Measurements from ENCODE around the gene AGFG1.
"Not testable (repeated sequence)": the region's sequence is repeated elsewhere in the genome, so short reads cannot be mapped to it uniquely, and the experiment has no call there.

Gene AGFG1

DNA sequence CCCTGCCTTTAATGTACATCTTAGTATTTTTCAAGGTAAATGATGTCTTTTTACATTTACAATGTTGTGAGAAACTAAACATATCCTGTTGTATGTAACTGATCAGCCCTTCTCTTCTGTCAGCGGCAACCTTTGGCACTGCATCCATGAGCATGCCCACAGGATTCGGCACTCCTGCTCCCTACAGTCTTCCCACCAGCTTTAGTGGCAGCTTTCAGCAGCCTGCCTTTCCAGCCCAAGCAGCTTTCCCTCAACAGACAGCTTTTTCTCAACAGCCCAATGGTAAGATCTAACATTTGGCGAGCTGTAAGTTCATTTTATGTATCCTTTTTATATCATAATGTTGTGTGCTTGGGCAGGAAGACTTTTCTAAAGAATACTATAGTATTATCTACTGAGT lies 79.9 kb downstream of the AGFG1 start:
- no peak for DNase-seq

GRCh38 chr2:227562581-227562980 lies 90.6 kb downstream of the AGFG1 start:
- no peak for DNase-seq

DNA sequence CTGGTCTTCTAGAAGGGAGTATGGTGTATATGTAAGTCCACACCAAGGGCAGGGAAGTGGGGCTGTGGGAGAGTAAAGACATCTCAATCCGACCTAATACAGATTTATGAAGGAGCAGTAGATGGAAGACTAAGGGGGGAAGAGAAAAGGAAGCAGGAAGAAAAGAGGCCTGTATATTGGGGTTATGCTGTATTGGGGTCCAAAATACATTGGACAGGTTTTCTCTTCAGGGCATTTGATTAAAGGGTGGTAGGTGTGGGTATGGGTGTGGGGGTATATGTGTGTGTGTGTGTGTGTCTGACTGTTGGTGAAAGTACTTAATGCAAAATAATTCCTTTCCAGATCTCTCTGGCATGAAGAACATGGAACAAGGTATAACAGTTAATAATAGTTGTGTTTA lies 93.1 kb downstream of the AGFG1 start:
- DNase-seq: no peak

DNA sequence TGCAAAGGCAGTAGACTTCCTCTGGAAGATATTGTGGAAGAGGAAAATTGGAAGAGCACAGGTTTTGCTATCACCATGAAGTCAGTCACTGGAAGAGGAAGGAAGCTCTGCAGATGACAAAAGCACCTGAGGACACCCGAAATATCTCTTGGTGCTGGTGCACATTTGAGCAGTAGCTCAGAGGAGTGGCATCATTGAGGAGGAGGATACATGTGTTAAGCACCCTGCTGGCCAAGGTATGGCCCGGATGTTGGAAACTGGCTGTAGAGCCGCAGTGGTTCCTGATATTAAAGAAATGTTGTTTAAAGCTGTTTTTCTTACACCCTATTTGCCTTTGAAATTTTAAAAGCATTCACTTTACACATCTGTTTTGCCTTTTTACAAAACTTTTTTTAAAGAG lies 94.1 kb downstream of the AGFG1 start:
- DNase-seq: no peak

DNA sequence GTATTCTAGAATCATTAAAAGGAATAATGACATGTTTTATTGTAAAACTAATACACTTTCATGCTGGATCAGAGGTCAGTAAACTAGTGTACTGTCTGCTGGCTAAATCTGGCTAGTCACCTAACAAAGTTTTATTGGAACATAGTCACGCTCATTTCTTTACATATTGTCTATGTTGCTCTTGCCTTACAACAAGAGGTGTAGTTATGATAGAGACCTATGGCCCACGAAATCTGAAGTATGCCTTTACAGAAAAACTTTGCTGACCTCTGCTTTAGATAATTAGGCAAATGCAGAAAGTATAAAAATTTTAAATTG lies 96.9 kb downstream of the AGFG1 start:
- no peak for DNase-seq

DNA sequence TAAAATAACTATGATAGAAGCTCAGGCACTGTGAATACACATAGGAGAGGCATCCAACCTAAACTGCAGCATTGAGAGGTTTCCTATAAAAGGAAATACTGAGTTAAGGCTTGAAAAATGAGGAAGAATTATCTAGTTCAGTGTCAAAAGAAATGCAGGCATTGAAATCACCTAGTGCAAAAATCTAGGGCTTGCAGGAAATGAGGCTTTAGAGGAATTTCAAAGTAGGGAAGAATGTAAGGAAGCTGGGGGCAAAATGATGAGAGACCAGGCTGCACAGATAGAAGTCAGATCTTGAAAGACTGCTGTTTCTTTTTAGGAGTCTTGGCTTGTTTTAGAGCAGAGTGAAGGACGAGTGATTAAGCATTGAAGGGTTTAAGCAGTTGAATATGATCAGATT lies 98.7 kb downstream of the AGFG1 start:
- no peak for DNase-seq

GRCh38 chr2:227576110-227576509 lies 104.2 kb downstream of the AGFG1 start:
- no peak for DNase-seq

GRCh38 chr2:227576812-227577211 lies 104.9 kb downstream of the AGFG1 start:
- DNase-seq: no peak

- no peak for DNase-seq
These were observed 105.6 kb downstream of the AGFG1 start for GRCh38 chr2:227577555-227577954.

DNA sequence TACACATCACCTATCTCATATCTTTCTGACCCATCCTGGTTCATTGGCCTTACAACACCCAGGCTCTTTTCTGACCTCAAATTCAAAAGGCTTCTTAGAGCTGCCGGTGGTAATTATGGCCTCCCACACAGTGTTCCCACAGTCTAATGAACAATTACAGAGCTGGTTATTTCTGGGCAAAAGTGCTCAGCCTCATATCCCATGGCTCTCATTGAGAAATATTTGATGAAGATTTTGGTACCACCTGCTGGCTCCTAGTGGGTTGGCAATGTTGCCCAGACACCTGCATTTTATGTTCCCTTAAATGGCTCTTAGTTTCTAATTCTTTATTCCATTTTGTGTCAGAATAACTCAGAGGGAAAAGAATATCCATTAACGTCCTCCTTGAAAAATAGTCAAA lies 106.7 kb downstream of the AGFG1 start:
- no peak for DNase-seq

- no peak for DNase-seq
These were observed 107.8 kb downstream of the AGFG1 start for GRCh38 chr2:227579791-227580190.

- DNase-seq: no peak
These were observed 110.4 kb downstream of the AGFG1 start for GRCh38 chr2:227582369-227582768.

DNA sequence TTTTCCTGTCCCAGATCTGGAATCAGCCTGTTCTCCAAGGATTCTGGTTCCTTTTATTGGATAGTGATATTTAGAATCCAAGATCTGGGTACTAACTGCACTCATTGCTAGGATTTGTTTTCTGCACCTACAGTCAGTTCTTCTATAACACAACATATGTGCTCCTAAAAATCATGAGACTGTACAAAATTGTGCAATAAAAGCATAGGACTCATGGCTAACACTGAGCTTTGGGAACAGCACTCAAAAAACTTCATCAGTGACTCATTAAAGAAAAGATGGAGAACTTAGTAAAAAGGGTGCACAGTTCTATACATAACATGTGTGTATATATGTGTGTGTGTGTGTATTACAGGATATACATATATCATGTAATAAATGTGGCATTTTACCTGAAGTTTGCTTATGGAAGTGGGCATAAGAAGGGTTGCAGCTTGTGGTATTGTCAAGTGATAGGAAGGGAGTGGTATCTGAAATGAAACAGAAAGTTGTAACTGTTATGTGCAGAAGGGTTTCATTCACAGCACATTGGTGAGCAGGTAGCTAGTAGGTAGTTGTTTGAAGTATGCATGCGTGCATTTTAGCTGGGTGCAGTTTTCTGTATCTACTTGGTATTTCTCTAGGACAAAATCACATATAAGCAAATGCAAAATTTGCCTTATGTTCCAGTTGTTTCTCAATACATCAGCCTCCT lies 120.9 kb downstream of the AGFG1 start:
- no peak for DNase-seq

GRCh38 chr2:227595797-227596196 lies 123.8 kb downstream of the AGFG1 start:
- DNase-seq: no peak

GRCh38 chr2:227597036-227597435 lies 125.1 kb downstream of the AGFG1 start:
- DNase-seq: no peak

DNA sequence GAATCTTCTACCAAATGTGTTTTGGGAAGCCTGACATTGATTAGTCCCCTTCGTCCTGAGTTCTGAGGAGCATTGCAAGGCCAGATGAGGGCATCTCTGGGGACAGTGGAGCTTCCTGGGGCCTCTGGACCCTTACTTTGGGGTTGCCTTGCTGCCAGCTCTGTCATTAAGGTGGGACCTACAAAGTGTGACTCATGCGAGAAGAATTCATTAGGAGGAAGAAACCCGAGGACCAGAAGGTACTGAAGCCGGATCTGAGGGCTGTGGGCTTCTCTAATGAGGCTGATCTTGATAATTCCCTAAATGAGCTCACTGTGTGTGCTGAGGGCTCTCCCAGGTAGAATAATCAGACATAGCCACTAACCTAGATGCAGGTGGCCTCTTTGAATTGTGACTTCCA lies 126.0 kb downstream of the AGFG1 start:
- peak; percentile 72 for DNase-seq

DNA sequence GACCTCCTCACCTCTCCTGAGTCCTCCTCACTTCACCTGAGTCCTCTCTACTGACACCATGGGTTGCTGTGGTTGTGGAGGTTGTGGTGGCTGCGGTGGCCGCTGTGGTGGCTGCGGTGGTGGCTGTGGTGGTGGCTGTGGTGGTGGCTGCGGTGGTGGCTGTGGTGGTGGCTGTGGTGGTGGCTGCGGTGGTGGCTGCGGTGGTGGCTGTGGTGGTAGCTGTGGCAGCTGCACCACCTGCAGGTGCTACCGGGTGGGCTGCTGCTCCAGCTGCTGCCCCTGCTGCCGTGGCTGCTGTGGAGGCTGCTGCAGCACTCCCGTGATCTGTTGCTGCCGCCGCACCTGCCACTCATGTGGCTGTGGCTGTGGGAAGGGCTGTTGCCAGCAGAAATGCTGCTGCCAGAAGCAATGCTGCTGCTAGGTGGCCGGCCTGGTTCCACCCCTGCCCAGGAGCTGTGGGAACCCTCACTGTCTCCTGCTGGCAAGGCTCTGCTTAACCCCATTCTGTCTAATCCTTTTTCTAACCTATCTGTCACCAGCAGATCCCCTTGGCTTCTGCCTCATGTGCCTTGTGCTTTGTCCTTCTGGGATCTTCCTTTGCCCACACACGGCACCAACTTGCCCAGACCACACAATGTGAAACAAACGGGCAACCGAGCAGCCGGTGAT lies 127.0 kb downstream of the AGFG1 start, which contains the start of gene SCYGR2:
Gene SCYGR2, plus strand, starts transcription at position 59 of the 669 bp plus-strand sequence. Its CDS starts 0 bp downstream, at position 59.
- DNase-seq: not testable (repeated sequence)

DNA sequence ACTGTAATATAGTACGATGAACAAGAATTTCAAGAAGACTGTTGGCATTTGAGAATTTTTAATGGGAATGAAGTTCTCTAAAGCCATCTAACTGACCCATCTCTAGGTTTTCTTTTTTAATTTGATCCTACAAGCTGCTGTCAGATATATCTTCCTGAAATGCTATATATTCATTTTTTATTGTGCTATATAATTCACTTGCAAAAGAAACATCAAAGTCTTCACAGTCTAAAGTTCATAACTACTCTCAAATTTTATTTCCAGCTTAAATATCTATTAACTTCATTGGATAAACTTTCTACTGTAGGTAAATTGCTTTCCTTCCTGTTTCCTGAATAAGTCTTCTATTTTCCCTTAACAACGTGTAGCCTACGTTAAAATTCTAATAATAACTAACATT lies 130.4 kb downstream of the AGFG1 start:
- no peak for DNase-seq

GRCh38 chr2:227606476-227606875 lies 134.5 kb downstream of the AGFG1 start:
- DNase-seq: no peak

DNA sequence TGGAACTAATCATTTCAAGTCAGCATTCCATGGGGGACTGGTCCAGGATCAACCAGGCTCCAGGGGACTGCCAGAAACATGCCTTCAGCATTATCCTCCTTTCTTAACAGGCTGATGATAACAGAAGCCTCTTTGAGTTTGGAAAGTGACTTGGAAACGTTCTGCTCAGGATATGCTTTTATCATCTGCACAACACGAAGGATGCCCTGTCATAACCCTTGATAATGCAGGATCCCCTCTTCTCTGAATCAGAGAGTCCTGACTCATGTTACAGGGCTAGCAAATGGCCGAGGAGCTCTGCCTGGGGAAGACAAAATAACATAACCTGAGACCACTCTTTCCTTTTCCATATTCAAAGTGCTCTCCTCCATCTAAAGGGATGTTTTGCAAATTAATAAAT lies 136.0 kb downstream of the AGFG1 start:
- DNase-seq: no peak

- DNase-seq: no peak
These were observed 136.8 kb downstream of the AGFG1 start for GRCh38 chr2:227608561-227609338.

GRCh38 chr2:227610123-227610522 lies 138.2 kb downstream of the AGFG1 start:
- no peak for DNase-seq
